Effector memory CD4-positive, alpha-beta T cell (primary cell): ENCODE measurements around the gene ZNF768.
A peak's percentile ranks its signal among the peaks of the same experiment; 100 is the strongest.

Experiments
- DNase-seq, 3 donors: peaks; one replicate each; pipeline ENCODE4 v3.0.0-alpha.2; 2020
- H3K27ac ChIP-seq: 2 replicates; pipeline ENCODE4 v1.7.0; 2013; ENCODE audit warnings: mild to moderate bottlenecking, low read length, moderate library complexity; ENCODE audit not compliant: insufficient read depth, poor library complexity, severe bottlenecking
- H3K27me3 ChIP-seq: replicated peaks from 2 replicates; pipeline ENCODE4 v1.7.0; 2013; ENCODE audit warnings: mild to moderate bottlenecking, low read length; ENCODE audit not compliant: insufficient read depth, control insufficient read depth, poor library complexity, severe bottlenecking
- H3K36me3 ChIP-seq: 2 replicates; pipeline ENCODE4 v1.7.0; 2013; ENCODE audit warnings: mild to moderate bottlenecking, low read length, moderate library complexity; ENCODE audit not compliant: control insufficient read depth, insufficient read depth
- H3K4me1 ChIP-seq: 2 replicates; pipeline ENCODE4 v1.7.0; 2013; ENCODE audit warnings: low read length, mild to moderate bottlenecking; ENCODE audit not compliant: control insufficient read depth, insufficient read depth, poor library complexity, severe bottlenecking
- H3K4me3 ChIP-seq: 2 replicates; pipeline ENCODE4 v1.7.0; 2013; ENCODE audit warnings: low read length, low read depth, mild to moderate bottlenecking; ENCODE audit not compliant: insufficient read depth, poor library complexity, severe bottlenecking
- H3K9me3 ChIP-seq: 2 replicates; pipeline ENCODE4 v1.7.0; 2013; ENCODE audit warnings: mild to moderate bottlenecking, low read length, moderate library complexity; ENCODE audit not compliant: control insufficient read depth

ZNF768 gene

GRCh38 chr16:30555315-30556124 lies 29.2 kb upstream of the ZNF768 start:
- H3K4me1 ChIP-seq: peaks cover 27% of the 10 kb centered on the region

GRCh38 chr16:30554557-30555314 lies 28.4 kb upstream of the ZNF768 start:
- no peaks in the 10 kb centered on the region for H3K9me3 ChIP-seq
- H3K36me3 ChIP-seq: peaks cover 24% of the 10 kb centered on the region
- no peak overlapping the region for H3K27ac ChIP-seq
- no peak for DNase-seq
- no peaks in the 10 kb centered on the region for H3K27me3 ChIP-seq
- H3K4me3 ChIP-seq: no peak overlapping the region
- H3K4me1 ChIP-seq: peaks cover 27% of the 10 kb centered on the region

More at GRCh38 chr16:30555315-30556124, 29.2 kb upstream of the ZNF768 start:
- Histone ChIP-seq H3K27ac (no peak overlapping the region), H3K4me3 (no peak overlapping the region), H3K36me3 (peaks cover 24% of the 10 kb centered on the region), H3K27me3 (no peaks in the 10 kb centered on the region), H3K9me3 (no peaks in the 10 kb centered on the region)
- no peak for DNase-seq

GRCh38 chr16:30553393-30553899 lies 27.1 kb upstream of the ZNF768 start:
- no peak for DNase-seq
- Histone ChIP-seq H3K36me3 (peaks cover 24% of the 10 kb centered on the region), H3K27ac (peak overlapping the region; percentile 53), H3K9me3 (no peaks in the 10 kb centered on the region), H3K4me3 (no peak overlapping the region), H3K27me3 (no peaks in the 10 kb centered on the region), H3K4me1 (peaks cover 27% of the 10 kb centered on the region)

GRCh38 chr16:30552956-30553355 lies 26.6 kb upstream of the ZNF768 start:
- Histone ChIP-seq H3K4me3 (no peak overlapping the region), H3K4me1 (peaks cover 27% of the 10 kb centered on the region), H3K36me3 (peaks cover 24% of the 10 kb centered on the region), H3K27me3 (no peaks in the 10 kb centered on the region), H3K27ac (peak overlapping the region; percentile 53), H3K9me3 (no peaks in the 10 kb centered on the region)
- DNase-seq: no peak

GRCh38 chr16:30551781-30552180 lies 25.4 kb upstream of the ZNF768 start:
- peak overlapping the region; percentile 10 for H3K4me3 ChIP-seq
- DNase-seq: peak; percentile 68 to 74 (median 73)

GRCh38 chr16:30548416-30549253 lies 22.3 kb upstream of the ZNF768 start:
- no peaks in the 10 kb centered on the region for H3K36me3 ChIP-seq
- no peaks in the 10 kb centered on the region for H3K9me3 ChIP-seq
- H3K4me3 ChIP-seq: no peak overlapping the region
- H3K27me3 ChIP-seq: no peaks in the 10 kb centered on the region
- peaks cover 23% of the 10 kb centered on the region for H3K4me1 ChIP-seq
- no peak overlapping the region for H3K27ac ChIP-seq
- DNase-seq: no peak

More at GRCh38 chr16:30551781-30552180, 25.4 kb upstream of the ZNF768 start:
- Histone ChIP-seq H3K36me3 (peaks cover 24% of the 10 kb centered on the region), H3K27me3 (no peaks in the 10 kb centered on the region), H3K4me1 (peaks cover 25% of the 10 kb centered on the region), H3K27ac (peak overlapping the region; percentile 69), H3K9me3 (no peaks in the 10 kb centered on the region)

- DNase-seq: no peak
- Histone ChIP-seq H3K4me3 (no peak overlapping the region), H3K36me3 (no peaks in the 10 kb centered on the region), H3K9me3 (no peaks in the 10 kb centered on the region), H3K27me3 (no peaks in the 10 kb centered on the region), H3K4me1 (peaks cover 2% of the 10 kb centered on the region), H3K27ac (no peak overlapping the region)
Measured at GRCh38 chr16:30546115-30546514, 19.7 kb upstream of the ZNF768 start.

GRCh38 chr16:30543067-30543466 lies 16.7 kb upstream of the ZNF768 start:
- no peak overlapping the region for H3K27ac ChIP-seq
- DNase-seq: no peak
- no peak overlapping the region for H3K4me3 ChIP-seq
- no peaks in the 10 kb centered on the region for H3K9me3 ChIP-seq
- H3K4me1 ChIP-seq: no peaks in the 10 kb centered on the region
- H3K27me3 ChIP-seq: no peaks in the 10 kb centered on the region
- H3K36me3 ChIP-seq: no peaks in the 10 kb centered on the region

- no peaks in the 10 kb centered on the region for H3K9me3 ChIP-seq
- DNase-seq: no peak
- no peaks in the 10 kb centered on the region for H3K27me3 ChIP-seq
- no peaks in the 10 kb centered on the region for H3K4me1 ChIP-seq
- no peaks in the 10 kb centered on the region for H3K36me3 ChIP-seq
- no peak overlapping the region for H3K27ac ChIP-seq
- H3K4me3 ChIP-seq: no peak overlapping the region
Measured at GRCh38 chr16:30541502-30542329, 15.3 kb upstream of the ZNF768 start.
